Measurements from ENCODE around the gene MFRP. TPM values are rescaled to one million over a fixed set of nuclear protein-coding genes. Genes with fewer than 3 reads are reported as not detected.

Gene MFRP
- total RNA-seq, 2 donors from 2014 or later: not detected

GRCh38 chr11:119374632-119375336, 28.3 kb upstream of the MFRP start:
- intact Hi-C loops (cut with DNase I): loop anchor here (2.0 to 10.0 kb wide), 3 partner anchors 18 to 360 kb away; partner anchors contain the start of gene MCAM
- TF ChIP-seq POLR2A (IDR thresholded peaks at IDR 0.05) (no peak), CTCF (IDR thresholded peaks at IDR 0.05) (no peak), POLR2AphosphoS5 (IDR thresholded peaks at IDR 0.05) (no peak)
- Histone ChIP-seq H3K27ac (peak overlapping the region; percentile 77 to 80), H3K27me3 (replicated peaks; ENCODE audit: insufficient read depth) (no peaks in the 10 kb centered on the region), H3K9me3 (no peaks in the 10 kb centered on the region), H3K4me3 (no peak overlapping the region), H3K36me3 (no peaks in the 10 kb centered on the region), H3K4me1 (replicated peaks) (peaks cover 12% of the 10 kb centered on the region)
- DNase-seq (ENCODE audit: low spot score): no peak
- WGBS: 28% methylated on average over 11 of the region's 11 CpGs

- H3K27me3 ChIP-seq (replicated peaks; ENCODE audit: insufficient read depth): no peaks in the 10 kb centered on the region
- no peaks in the 10 kb centered on the region for H3K9me3 ChIP-seq
- intact Hi-C loops (cut with DNase I): loop anchor here (2.0 to 10.0 kb wide), 3 partner anchors 17 to 361 kb away; partner anchors contain the start of gene MCAM
- no peaks in the 10 kb centered on the region for H3K36me3 ChIP-seq
- peaks cover 12% of the 10 kb centered on the region for H3K4me1 ChIP-seq (replicated peaks)
- TF ChIP-seq POLR2AphosphoS5 (IDR thresholded peaks at IDR 0.05) (peak; percentile 33), POLR2A (IDR thresholded peaks at IDR 0.05) (no peak), CTCF (IDR thresholded peaks at IDR 0.05) (peak; percentile 59 to 89 (median 74))
- no peak overlapping the region for H3K4me3 ChIP-seq
- peak; percentile 55 for DNase-seq (ENCODE audit: low spot score)
- WGBS: 34% methylated on average over 5 of the region's 5 CpGs
- peak overlapping the region; percentile 77 to 80 for H3K27ac ChIP-seq
Observed at GRCh38 chr11:119373921-119374631, 27.6 kb upstream of the MFRP start.

GRCh38 chr11:119373059-119373920, 26.8 kb upstream of the MFRP start:
- no peaks in the 10 kb centered on the region for H3K27me3 ChIP-seq (replicated peaks; ENCODE audit: insufficient read depth)
- intact Hi-C loops (cut with DNase I): loop anchor here (10.0 kb wide), 1 partner anchor 362 kb away; no protein-coding TSS in a partner anchor
- DNase-seq (ENCODE audit: low spot score): no peak
- H3K9me3 ChIP-seq: no peaks in the 10 kb centered on the region
- H3K4me1 ChIP-seq (replicated peaks): peaks cover 12% of the 10 kb centered on the region
- WGBS: 82% methylated on average over 23 of the region's 23 CpGs
- no peak overlapping the region for H3K27ac ChIP-seq
- no peak overlapping the region for H3K4me3 ChIP-seq
- no peaks in the 10 kb centered on the region for H3K36me3 ChIP-seq
- TF ChIP-seq CTCF (IDR thresholded peaks at IDR 0.05) (no peak), POLR2AphosphoS5 (IDR thresholded peaks at IDR 0.05) (no peak), POLR2A (IDR thresholded peaks at IDR 0.05) (no peak)

GRCh38 chr11:119372260-119373058, 26.0 kb upstream of the MFRP start:
- 92% methylated on average over 26 of the region's 26 CpGs for WGBS
- Histone ChIP-seq H3K4me1 (replicated peaks) (peaks cover 12% of the 10 kb centered on the region), H3K27ac (no peak overlapping the region), H3K4me3 (no peak overlapping the region), H3K9me3 (no peaks in the 10 kb centered on the region), H3K36me3 (no peaks in the 10 kb centered on the region), H3K27me3 (replicated peaks; ENCODE audit: insufficient read depth) (no peaks in the 10 kb centered on the region)
- TF ChIP-seq POLR2A (IDR thresholded peaks at IDR 0.05) (no peak), POLR2AphosphoS5 (IDR thresholded peaks at IDR 0.05) (no peak), CTCF (IDR thresholded peaks at IDR 0.05) (no peak)
- intact Hi-C loops (cut with DNase I): loop anchor here (10.0 kb wide), 1 partner anchor 362 kb away; no protein-coding TSS in a partner anchor
- DNase-seq (ENCODE audit: low spot score): no peak
